Dendritic cell treated with granulocyte-macrophage colony-stimulating factor and Interleukin-4, amounts not matched to agents 40 ng/mL and 50 ng/mL, for 4 days (primary cell): Measurements from ENCODE around the gene PANK3.
"Not testable (repeated sequence)": the region's sequence is repeated elsewhere in the genome, so short reads cannot be mapped to it uniquely, and the experiment has no call there.

Source experiments
- H3K27ac Mint-ChIP-seq: one replicate; pipeline ENCODE4 v1.8.0; 2022; ENCODE audit warnings: mild to moderate bottlenecking, mixed read lengths
- H3K27me3 Mint-ChIP-seq: one replicate; pipeline ENCODE4 v1.8.0; 2022; ENCODE audit warnings: mild to moderate bottlenecking, mixed read lengths
- H3K36me3 Mint-ChIP-seq: one replicate; pipeline ENCODE4 v1.8.0; 2022; ENCODE audit warnings: low read depth, mixed read lengths
- H3K4me1 Mint-ChIP-seq: one replicate; pipeline ENCODE4 v1.8.0; 2022; ENCODE audit warnings: low read depth, mixed read lengths
- H3K4me3 Mint-ChIP-seq: one replicate; pipeline ENCODE4 v1.8.0; 2022; ENCODE audit warnings: mild to moderate bottlenecking, moderate library complexity, mixed read lengths
- H3K9me3 Mint-ChIP-seq: one replicate; pipeline ENCODE4 v1.8.0; 2022; ENCODE audit warnings: mixed read lengths
- intact Hi-C: fragments of 100-400 bp; cut with micrococcal nuclease; formaldehyde crosslinking; loops from one replicate; pipeline ENCODE4 v1.15.0; 2022

The PANK3 gene

DNA sequence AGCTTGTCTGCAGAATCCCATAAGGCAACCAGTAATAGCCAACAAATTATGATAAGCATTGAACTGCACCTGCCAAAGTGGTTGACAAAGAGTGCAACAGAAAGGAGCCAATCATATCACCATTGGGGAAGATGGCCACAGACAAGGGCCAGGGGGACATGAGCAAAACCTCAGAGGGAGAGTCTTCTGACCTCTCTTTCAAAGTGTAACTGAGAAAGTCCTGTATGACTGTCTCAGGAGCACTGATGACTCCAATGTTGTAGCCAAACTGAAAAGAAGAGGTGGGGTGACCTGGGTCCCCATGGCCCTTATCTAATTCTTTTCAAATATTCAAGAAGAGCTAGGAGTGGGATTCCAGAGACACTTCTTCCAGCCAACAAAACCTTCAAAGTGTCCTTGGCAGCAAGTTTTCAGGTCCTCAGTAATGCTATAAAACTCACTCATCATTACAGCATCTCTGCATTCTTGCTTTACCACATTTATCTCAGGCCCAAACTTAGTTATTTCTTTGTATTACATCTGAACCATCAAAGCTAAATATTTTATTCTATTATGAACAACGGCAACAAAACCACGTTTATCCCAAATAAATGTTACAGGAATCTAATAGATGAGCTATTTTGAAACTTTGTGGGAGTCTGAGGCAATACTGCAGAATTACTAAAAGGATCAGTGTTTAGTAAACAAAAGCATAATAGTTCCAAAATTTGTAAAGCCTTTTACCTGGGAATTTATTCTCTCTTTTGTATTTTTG is 25.6 kb downstream of the PANK3 start:
- H3K36me3 Mint-ChIP-seq: peaks cover 66% of the 10 kb centered on the region
- H3K4me1 Mint-ChIP-seq: no peaks in the 10 kb centered on the region
- H3K27me3 Mint-ChIP-seq: no peaks in the 10 kb centered on the region
- H3K9me3 Mint-ChIP-seq: no peaks in the 10 kb centered on the region
- H3K27ac Mint-ChIP-seq: no peak overlapping the region
- H3K4me3 Mint-ChIP-seq: no peak overlapping the region
- intact Hi-C loops: no loop called here

GRCh38 chr5:168552146-168552545 is 27.0 kb downstream of the PANK3 start:
- H3K36me3 Mint-ChIP-seq: peaks cover 62% of the 10 kb centered on the region
- no peaks in the 10 kb centered on the region for H3K4me1 Mint-ChIP-seq
- no peak overlapping the region for H3K4me3 Mint-ChIP-seq
- H3K9me3 Mint-ChIP-seq: no peaks in the 10 kb centered on the region
- no peak overlapping the region for H3K27ac Mint-ChIP-seq
- H3K27me3 Mint-ChIP-seq: no peaks in the 10 kb centered on the region
- intact Hi-C loops: no loop called here

DNA sequence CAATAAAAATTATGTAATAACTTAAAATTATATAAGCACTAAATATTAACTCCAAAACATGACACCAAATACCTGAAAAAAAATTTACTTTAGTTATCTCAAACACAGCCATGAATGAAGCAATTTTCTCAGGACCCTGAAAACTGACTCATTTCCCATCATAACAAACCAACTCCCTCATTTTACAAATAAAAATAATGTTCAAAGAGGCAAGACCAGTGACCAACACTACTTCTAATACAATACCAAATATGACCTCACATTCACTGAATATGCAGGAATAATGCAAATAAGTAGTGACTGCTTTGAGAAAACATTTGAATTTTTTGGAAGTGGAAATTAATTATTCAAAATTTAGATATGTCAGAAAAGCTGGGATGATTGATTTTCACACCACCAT is 28.5 kb downstream of the PANK3 start:
- Mint-ChIP-seq H3K4me1 (no peaks in the 10 kb centered on the region), H3K9me3 (no peaks in the 10 kb centered on the region), H3K27ac (no peak overlapping the region), H3K36me3 (peaks cover 56% of the 10 kb centered on the region), H3K27me3 (no peaks in the 10 kb centered on the region), H3K4me3 (no peak overlapping the region)
- intact Hi-C loops: no loop called here

DNA sequence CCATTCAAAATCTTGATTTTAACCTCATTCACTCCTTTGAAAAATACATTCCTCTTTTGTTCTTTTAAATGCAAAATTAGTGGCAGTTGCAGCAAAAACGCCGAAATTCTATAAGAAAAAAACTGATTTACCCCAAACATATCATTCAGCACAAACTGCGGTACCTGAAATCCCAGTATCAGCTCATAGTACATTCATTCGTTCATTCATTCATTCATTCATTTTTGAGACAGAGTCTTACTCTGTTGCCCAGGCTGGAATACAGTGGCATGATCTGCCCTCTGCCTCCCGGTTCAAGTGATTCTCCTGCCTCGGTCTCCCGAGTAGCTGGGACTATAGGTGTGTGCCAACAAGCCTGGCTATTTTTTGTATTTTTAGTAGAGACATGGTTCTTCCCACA is 29.6 kb downstream of the PANK3 start:
- Mint-ChIP-seq H3K36me3 (peaks cover 56% of the 10 kb centered on the region), H3K4me1 (no peaks in the 10 kb centered on the region), H3K27me3 (no peaks in the 10 kb centered on the region), H3K27ac (no peak overlapping the region), H3K4me3 (no peak overlapping the region), H3K9me3 (no peaks in the 10 kb centered on the region)
- intact Hi-C loops: no loop called here

- H3K27me3 Mint-ChIP-seq: peaks cover 6% of the 10 kb centered on the region
- no peaks in the 10 kb centered on the region for H3K36me3 Mint-ChIP-seq
- no peaks in the 10 kb centered on the region for H3K9me3 Mint-ChIP-seq
- no peaks in the 10 kb centered on the region for H3K4me1 Mint-ChIP-seq
- no peak overlapping the region for H3K4me3 Mint-ChIP-seq
- intact Hi-C loops: no loop called here
- H3K27ac Mint-ChIP-seq: no peak overlapping the region
Observed at GRCh38 chr5:168537176-168537575, 42.0 kb downstream of the PANK3 start.

GRCh38 chr5:168534351-168534750 is 44.8 kb downstream of the PANK3 start:
- H3K4me1 Mint-ChIP-seq, H3K9me3 Mint-ChIP-seq: not testable (repeated sequence)

DNA sequence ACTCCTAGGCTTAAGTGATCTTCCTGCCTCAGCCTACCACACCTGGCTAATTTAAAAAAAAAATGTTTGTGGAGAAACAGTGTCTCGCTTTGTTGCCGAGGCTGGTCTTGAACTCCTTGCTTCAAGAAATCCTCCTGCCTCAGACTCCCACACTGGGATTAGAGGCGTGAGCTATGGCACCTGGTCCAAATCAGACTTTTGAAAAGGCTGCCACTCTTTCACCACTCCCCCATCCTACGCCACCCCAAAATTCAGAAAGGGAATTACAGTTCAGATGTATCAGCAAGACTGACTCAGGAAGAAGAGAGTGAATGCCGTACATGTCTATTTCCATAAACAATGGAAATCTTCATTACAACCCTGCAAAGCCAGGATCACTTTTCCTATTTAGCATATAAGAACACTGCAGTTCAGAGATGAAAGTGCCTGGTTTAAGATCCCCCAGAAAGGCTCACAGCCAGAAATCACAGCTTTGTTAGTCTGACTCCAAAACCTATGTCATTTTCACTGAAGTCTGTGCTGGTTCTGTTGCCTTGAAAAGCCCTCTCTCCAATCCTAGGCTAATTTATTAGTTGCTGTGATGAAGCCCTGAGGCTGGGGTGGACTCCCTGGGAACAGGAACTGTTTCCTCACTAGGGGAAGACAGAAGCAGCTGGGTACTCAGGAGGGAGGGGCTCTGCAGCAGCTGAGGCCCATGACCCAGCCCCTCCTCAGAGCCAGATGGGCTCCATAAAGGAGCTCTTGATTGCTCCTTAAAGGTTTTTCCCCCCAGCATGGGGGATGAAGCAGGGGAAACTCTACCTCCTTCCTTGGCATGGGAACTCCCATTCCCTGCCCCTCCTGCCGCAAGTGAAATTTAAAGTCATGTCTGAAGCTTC is 46.9 kb downstream of the PANK3 start:
- no peak overlapping the region for H3K4me3 Mint-ChIP-seq
- no peaks in the 10 kb centered on the region for H3K9me3 Mint-ChIP-seq
- intact Hi-C loops: no loop called here
- no peaks in the 10 kb centered on the region for H3K36me3 Mint-ChIP-seq
- H3K4me1 Mint-ChIP-seq: peaks cover 12% of the 10 kb centered on the region
- H3K27ac Mint-ChIP-seq: no peak overlapping the region
- H3K27me3 Mint-ChIP-seq: peaks cover 46% of the 10 kb centered on the region

More at GRCh38 chr5:168534351-168534750, 44.8 kb downstream of the PANK3 start:
- H3K4me3 Mint-ChIP-seq, H3K27ac Mint-ChIP-seq, H3K36me3 Mint-ChIP-seq, intact Hi-C loops: not testable (repeated sequence)
- H3K27me3 Mint-ChIP-seq: peaks cover 28% of the 10 kb centered on the region

GRCh38 chr5:168531191-168531590 is 48.0 kb downstream of the PANK3 start:
- no peak overlapping the region for H3K27ac Mint-ChIP-seq
- no peaks in the 10 kb centered on the region for H3K9me3 Mint-ChIP-seq
- intact Hi-C loops: no loop called here
- H3K4me3 Mint-ChIP-seq: no peak overlapping the region
- H3K36me3 Mint-ChIP-seq: no peaks in the 10 kb centered on the region
- peaks cover 47% of the 10 kb centered on the region for H3K27me3 Mint-ChIP-seq
- H3K4me1 Mint-ChIP-seq: peaks cover 12% of the 10 kb centered on the region

- intact Hi-C loops: no loop called here
- Mint-ChIP-seq H3K4me1 (peaks cover 12% of the 10 kb centered on the region), H3K27ac (no peak overlapping the region), H3K27me3 (peaks cover 47% of the 10 kb centered on the region), H3K36me3 (no peaks in the 10 kb centered on the region), H3K9me3 (no peaks in the 10 kb centered on the region), H3K4me3 (no peak overlapping the region)
Observed at GRCh38 chr5:168530621-168531150, 48.5 kb downstream of the PANK3 start.

DNA sequence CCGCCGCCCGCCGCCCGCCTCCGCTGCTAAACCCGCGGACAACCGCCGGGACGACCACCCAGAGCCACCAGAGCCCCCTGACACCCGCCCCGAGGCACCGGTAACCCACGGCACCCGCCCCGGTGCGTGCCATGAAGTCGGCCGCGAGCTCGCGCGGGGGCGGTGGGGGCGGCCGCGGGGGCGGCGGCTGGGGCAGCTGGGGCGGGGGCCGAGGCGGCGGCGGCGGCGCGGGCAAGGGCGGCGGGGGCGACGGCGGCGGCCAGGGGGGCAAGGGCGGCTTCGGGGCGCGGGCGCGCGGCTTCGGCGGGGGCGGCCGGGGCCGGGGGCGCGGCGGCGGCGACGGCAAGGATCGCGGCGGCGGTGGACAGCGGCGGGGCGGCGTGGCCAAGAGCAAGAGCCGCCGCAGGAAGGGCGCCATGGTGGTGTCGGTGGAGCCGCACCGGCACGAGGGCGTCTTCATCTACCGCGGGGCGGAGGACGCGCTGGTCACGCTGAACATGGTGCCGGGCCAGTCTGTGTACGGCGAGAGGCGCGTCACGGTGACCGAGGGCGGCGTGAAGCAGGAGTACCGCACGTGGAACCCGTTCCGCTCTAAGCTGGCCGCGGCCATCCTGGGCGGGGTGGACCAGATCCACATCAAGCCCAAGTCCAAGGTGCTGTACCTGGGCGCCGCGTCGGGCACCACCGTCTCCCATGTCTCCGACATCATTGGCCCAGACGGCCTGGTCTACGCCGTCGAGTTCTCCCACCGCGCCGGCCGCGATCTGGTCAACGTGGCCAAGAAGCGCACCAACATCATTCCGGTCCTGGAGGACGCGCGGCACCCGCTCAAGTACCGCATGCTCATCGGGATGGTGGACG is 49.6 kb downstream of the PANK3 start:
- H3K27me3 Mint-ChIP-seq: peaks cover 47% of the 10 kb centered on the region
- intact Hi-C loops: no loop called here
- no peaks in the 10 kb centered on the region for H3K36me3 Mint-ChIP-seq
- H3K27ac Mint-ChIP-seq: no peak overlapping the region
- peak overlapping the region; percentile 72 for H3K4me3 Mint-ChIP-seq
- peaks cover 12% of the 10 kb centered on the region for H3K4me1 Mint-ChIP-seq
- H3K9me3 Mint-ChIP-seq: no peaks in the 10 kb centered on the region

- Mint-ChIP-seq H3K27me3 (peaks cover 47% of the 10 kb centered on the region), H3K9me3 (no peaks in the 10 kb centered on the region), H3K27ac (no peak within 1 kb of the TSS), H3K4me3 (peak within 1 kb of the TSS; percentile 72), H3K4me1 (peaks cover 12% of the 10 kb centered on the region), H3K36me3 (no peaks in the 10 kb centered on the region)
- intact Hi-C loops: no loop called here
Observed at GRCh38 chr5:168528521-168529373, 50.4 kb downstream of the PANK3 start, which contains the start of gene FBLL1. TSS of gene FBLL1 (plus strand) at chr5:168529305. CDS start at chr5:168529505, 200 bp downstream.

GRCh38 chr5:168527756-168528295 is 51.3 kb downstream of the PANK3 start:
- H3K27ac Mint-ChIP-seq: no peak overlapping the region
- no peaks in the 10 kb centered on the region for H3K9me3 Mint-ChIP-seq
- peaks cover 4% of the 10 kb centered on the region for H3K36me3 Mint-ChIP-seq
- H3K27me3 Mint-ChIP-seq: peaks cover 47% of the 10 kb centered on the region
- intact Hi-C loops: no loop called here
- H3K4me1 Mint-ChIP-seq: peaks cover 12% of the 10 kb centered on the region
- no peak overlapping the region for H3K4me3 Mint-ChIP-seq

GRCh38 chr5:168525856-168526255 is 53.3 kb downstream of the PANK3 start:
- Mint-ChIP-seq H3K4me1 (peaks cover 12% of the 10 kb centered on the region), H3K27me3 (peaks cover 35% of the 10 kb centered on the region), H3K9me3 (no peaks in the 10 kb centered on the region), H3K36me3 (peaks cover 10% of the 10 kb centered on the region), H3K4me3 (no peak overlapping the region), H3K27ac (no peak overlapping the region)
- intact Hi-C loops: no loop called here
